NCI-H748 treated with DMSO at 0.1 percent for 48 hours (cell line): ENCODE data around the gene ZBED1.

ENCODE experiments used
- DNase-seq: peaks from one replicate; lab custom pipeline; 2025; lab: John Stamatoyannopoulos, UW

Gene ZBED1

GRCh38 chrX:2452799-2453198 lies 48.0 kb downstream of the ZBED1 start:
- no peak for DNase-seq

- DNase-seq, result no peak
Measured at GRCh38 chrX:2452317-2452784, 48.4 kb downstream of the ZBED1 start.

GRCh38 chrX:2451501-2452316 lies 49.1 kb downstream of the ZBED1 start:
- DNase-seq, result no peak

GRCh38 chrX:2450681-2451080 lies 50.1 kb downstream of the ZBED1 start:
- DNase-seq, result no peak

- no peak for DNase-seq
Measured at GRCh38 chrX:2449135-2449886, 51.5 kb downstream of the ZBED1 start.

GRCh38 chrX:2447484-2447883 lies 53.3 kb downstream of the ZBED1 start:
- DNase-seq, result no peak

- no peak for DNase-seq
Measured at GRCh38 chrX:2446815-2447214, 54.0 kb downstream of the ZBED1 start.

GRCh38 chrX:2445662-2446623 lies 54.8 kb downstream of the ZBED1 start:
- no peak for DNase-seq

GRCh38 chrX:2442694-2443093 lies 58.1 kb downstream of the ZBED1 start:
- no peak for DNase-seq

GRCh38 chrX:2441466-2441865 lies 59.3 kb downstream of the ZBED1 start:
- DNase-seq, result no peak

GRCh38 chrX:2439613-2440012 lies 61.2 kb downstream of the ZBED1 start:
- no peak for DNase-seq
